GM19193 (cell line): ENCODE data around the gene TCF7L1.

Experiments used
- POLR2A ChIP-seq: IDR thresholded peaks from 4 replicates; pipeline ENCODE4 v1.6.1; 2011; ENCODE audit not compliant: insufficient read depth, insufficient read length; ENCODE audit errors: extremely low read depth

Gene TCF7L1

DNA sequence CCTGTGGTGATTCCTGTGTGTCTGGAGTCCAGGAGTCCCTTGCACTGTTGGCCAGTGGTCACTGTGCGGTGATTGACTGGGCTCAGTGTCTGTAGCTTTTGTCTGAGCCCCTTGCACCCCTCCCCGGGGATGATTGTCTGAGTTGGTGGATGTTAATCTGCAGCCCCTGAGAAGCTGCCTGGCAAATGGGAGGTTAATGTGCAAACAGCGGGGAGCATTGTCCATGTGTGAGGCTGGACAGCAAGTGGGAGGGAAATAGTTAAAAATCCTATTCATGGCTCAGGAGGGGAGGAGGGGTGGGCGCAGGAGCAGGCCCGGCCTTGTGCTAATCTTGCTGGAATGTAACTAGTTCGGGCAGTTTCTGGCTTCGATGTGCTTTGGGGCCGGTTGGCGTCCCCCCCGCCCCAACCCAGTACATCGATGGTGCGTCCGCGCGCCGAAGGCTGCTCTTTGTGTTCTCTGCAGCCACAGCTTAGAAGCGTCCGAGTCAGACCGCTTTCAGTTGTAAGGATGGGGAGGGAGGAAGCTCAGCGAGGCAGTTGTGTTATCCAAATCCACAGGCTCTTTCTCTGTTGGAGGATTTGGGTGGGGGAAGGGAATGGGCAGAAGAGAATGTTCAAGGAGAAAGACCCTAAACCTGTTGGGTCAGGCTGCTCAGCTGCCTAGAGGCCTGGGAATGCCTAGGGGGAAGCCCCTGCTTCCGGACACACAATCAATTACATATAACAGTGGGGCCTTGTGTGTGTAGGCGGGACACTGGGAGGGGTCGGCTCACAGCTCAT lies 122.8 kb downstream of the TCF7L1 start:
- TF ChIP-seq POLR2A: no peak

DNA sequence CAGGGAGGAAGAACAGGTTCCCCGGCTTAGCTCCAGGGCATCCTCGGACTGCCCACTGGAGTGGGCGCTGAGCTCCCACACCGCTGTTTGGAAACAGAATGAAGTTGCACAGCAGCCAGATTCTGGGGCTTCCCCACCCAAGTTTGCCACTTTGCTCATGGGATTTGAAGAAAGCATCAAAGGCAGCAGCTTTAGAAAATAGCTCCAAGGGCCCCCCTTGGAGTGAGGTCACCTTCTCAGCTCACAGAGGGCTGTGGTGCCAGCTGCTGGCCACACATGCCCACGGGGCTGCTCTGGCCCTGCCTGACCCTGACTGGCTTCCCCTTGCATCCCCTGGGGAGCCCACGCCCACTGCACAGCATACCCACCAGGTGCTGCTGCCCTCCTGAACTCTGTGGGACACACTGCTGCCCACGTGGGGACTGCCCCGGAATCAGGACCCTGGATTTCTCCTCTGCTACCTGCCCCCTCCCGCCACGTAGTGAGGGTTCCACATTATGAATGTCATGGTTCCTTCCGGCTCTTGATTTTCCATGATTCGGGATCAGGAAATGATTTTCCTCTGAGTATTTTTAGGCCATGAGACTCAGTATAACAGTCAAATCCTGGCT lies 124.3 kb downstream of the TCF7L1 start:
- no peak for TF ChIP-seq POLR2A

DNA sequence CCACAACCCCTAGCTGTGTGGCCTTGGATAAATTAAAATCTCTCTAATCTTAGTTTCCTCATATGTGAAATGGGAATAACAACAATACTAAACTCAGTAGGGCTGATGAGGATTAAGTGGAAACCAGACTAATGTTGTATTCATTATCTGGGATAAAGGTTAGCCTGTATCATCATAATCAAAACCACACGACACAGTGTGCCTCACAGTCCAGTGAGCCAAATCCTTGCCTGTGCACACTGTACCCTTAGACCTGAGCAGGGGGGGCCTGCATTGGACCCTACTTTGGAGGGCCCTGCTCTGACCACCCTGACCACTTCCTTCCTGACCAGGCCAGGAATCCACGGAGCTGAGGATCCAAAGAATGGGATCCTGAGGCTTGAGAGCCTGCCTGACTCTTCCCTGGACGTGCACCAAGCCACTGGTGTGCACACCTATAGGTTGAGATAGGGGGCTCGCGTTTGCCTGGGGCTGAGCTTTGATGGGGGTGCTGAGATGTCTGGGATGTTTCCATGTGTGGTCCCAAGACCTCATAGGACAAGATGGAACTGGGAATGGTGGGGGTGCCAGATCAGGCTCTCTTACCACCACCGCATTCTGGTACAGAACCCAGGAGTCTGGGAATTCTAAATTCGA lies 124.9 kb downstream of the TCF7L1 start:
- TF ChIP-seq POLR2A: no peak

DNA sequence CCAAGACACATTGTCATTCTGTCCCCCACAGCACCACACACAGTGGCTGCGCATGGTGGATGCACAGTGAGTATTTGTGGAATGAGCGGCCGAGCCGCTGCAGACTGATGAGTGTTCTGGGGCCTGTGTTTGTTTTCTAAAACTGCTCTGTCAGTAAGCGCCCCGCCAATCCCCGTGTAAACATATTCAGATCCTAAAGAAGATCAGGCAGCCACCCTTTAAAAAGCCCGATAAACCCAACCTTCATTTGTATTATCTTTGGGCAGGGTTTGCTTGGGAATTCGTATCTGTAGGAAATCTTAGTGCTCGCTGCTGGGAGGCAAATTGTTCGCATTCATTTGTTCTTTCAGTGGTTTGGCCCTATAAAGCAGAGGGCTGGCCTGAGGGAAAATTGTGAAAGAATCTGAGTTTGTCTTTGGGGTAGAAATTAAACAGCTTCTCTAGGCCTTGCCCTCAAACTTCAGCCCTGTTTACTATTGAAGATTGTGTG lies 126.0 kb downstream of the TCF7L1 start:
- TF ChIP-seq POLR2A: no peak

DNA sequence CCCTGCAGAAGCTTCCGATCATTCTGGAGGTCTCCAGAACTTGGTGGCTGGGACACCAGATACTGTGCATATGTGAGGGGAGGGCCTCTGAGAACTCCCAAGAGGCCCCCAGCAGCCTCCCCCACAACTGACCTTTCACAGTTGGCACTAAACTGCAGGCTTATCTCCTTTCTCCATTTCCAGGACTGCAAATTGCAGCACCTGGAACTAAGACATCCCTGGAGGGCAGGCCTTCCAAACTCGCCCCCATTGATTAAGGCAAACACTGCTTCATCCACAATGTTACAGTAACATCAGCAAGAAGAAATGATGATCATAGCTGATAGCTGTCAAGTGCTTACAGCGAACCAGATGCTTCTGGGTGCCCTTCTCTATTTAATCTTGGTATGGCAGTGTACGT lies 126.7 kb downstream of the TCF7L1 start:
- no peak for TF ChIP-seq POLR2A

DNA sequence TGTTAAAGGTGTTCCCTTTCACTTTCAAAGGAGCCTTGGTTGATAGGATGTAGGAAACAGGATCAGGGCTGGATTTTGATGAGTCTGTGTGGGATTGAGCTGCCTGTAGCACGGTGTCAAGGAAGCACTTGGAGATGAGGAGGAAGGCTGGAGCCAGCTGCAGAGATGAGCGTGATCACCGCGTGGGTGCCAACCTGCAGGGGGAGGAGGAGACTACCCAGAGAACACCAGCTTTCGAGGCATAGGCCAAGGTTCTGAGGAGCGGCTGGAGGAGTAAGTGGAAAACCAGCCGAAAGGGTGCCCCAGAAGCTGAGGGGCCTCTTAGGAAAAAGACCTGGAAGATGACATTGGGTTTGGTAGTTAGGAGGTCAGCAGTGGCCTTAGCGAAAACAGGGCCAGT lies 130.4 kb downstream of the TCF7L1 start:
- no peak for TF ChIP-seq POLR2A

DNA sequence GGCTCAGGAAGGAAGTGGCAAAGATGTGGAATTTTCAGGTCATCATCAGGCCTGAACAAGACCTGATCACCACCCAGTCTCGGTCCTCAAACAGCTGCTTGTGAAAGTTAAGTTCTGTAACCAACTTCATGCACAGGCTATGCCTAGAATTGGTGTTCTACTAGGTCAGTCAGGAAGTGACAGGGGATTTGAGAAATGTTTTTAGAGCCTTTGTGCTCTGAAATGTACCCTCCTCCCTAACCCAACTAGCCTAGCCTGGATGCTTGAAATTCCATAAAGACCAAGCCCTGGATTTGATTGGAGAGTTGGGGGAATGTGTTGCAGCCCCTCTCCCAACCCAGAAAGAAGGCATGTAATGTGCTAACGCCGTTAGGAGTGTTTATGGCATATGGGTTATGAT lies 131.3 kb downstream of the TCF7L1 start:
- TF ChIP-seq POLR2A: no peak

DNA sequence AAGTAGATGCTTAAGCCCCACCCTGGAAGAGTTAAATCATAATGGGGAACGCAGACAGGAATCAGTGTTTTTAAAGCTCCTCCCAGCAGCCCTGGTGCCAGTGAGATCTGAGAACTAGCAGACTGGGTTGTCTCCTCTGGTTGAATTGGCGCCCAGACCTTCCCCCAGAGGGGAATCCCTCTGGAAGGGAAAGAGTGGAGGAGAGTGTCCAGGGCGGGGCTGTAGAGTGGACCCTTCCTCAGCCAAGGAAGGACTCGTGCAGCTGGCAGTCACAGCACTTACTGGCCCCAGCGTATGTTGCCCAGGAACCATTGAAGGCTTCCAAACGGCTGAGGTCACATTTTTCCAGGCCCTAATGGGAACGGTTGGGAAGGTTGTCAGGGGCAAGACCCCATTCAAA lies 132.1 kb downstream of the TCF7L1 start:
- TF ChIP-seq POLR2A: no peak

DNA sequence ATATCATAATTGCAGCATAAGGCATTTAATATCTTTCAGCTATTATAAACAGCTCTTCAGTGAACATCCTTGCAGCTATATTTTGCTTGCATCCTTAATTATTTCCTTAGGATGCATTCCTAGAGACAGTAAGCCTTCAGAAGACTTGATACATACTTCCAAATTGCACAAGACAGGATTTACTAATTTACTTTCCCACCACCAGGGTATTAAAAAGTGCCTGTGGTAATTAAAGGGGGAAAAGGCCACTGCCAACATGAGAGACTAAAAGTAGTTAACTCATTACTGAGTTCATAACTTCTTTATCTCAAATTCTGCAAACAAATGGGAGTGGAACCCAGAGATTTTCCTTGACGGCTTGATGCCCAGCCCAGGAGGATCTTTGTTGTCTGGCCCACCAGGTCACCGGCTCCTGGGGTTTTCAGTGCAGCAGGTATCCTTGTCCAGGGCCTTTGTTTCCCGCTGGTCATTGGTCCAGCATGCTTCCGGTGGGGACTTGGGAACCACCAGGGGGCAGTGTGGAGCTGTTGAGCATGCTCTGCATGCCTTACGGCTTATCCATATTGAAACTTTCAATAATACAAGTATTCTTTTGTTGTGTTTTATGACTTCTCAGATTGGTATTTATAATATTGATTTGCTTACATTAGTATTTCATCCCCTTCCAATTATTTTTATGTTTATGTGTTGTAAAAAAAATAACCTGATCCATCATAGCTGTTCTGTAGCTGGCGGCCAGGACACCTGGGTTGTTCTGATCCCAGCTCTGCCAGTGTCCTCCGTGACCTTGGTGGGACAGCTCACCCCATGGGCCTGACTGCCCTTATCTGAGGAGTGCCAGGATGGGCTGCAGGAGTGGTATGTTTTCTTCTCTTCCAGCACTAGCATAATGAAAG lies 133.2 kb downstream of the TCF7L1 start:
- TF ChIP-seq POLR2A: no peak

DNA sequence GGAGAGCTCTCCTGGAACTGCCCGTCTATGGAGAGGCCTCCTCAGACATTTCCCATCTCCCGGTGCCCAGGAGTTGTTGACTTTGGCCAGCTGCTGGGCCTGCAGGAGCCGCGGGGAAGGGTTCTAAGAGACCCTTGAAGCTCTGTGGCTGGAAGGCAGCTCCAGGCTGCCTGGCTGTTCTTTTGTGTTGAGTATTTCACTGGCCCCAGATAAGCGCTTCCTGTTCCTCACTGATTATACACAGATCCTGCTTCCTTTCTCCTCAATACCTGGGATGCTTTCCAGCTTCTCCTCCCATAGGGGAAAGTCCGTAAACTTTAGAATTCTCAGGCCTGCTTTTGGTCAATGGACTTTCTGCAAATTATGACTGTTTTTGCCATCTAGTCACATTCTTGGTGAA lies 136.8 kb downstream of the TCF7L1 start:
- no peak for TF ChIP-seq POLR2A

DNA sequence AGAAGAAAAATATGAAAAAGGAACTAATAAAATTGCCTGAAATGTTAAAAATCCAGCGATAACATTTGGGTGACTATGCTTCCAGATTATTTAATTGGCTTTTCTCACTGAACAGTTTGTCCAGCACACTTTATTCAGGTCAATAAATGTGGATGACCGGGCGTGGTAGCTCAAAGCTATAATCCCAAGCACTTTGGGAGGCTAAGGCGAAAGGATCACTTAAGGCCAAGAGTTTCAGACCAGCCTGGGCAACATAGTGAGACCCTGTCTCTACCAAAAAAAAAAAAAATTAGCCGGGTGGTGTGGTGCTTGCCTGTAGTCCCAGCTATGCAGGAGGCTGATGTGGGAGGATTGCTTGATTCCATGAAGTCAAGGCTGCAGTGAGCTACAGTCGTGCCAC lies 139.2 kb downstream of the TCF7L1 start:
- no peak for TF ChIP-seq POLR2A

DNA sequence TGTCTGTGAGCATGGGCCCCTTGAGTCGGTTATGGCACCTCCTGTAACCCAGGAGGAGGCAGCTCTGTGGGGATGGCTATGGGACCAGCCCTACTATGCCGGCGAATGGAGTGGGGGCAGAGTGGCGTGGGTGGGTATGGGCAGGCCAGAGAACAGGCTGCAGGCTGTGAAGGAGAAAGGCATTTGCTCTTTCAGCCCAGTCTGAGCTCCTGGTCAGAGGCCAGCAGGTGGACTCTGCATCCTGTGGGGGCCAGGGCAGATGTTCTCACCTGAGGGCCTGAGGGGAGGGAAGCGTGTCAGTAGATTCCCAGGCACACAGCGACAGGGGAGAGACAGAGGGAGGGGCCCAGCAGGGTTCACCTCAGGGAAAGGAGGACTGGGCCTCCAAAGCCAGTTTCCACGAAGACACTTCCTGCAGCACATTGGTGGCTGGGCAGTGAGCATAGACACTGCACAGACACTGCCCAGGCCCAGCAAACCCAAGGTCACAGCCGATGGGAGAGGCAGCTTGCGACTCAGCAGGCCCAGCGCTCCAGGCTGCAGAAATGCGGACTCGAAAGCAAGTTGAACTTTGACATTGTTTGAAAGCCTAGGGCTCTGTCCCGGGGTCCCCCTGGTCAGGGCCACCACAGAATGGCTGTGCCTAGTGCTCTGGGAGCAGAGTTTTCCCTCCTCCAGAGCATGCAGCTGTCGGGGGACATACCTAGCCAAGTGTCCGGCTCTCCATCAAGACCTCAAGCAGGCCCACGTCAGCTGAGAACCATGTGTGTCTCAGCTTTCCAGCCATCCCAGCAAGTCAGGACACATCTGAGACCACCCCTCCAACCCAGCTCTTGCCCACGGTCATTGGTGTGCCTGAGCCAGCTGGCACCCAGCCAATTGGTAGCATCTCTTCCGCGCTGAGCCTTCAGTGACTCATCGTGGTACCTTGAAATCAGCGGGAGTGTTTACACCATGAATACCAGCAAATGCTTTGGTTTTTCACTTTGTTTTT lies 140.8 kb downstream of the TCF7L1 start:
- no peak for TF ChIP-seq POLR2A

DNA sequence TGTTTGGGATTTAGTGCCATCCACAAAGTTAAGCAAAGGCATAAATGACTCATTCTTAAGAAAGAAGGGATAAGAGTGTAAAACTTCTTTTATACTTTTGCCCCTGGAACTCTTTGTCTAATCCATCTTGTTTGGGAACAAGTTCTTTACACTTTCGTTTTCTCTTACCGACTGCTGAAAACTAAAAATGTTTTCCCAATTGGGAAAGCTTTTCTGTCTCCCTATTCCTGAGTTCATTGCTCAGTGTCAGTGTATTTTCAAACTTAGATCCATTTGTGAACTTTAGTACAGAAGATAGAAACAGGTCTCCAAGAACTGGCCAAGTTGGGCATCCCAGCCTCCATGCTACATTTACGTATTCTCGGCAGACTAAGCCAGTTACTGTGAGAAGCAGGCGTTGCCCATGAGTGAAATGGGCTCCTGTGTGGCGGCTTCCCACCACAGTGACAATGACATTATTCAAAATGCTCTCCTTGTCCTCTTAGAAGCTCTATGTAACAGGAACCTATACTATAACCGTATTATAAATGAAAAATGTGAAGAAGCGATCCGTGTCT lies 142.9 kb downstream of the TCF7L1 start:
- no peak for TF ChIP-seq POLR2A
